CD4-positive, alpha-beta T cell treated with Interleukin-15 for 4 hours (primary cell): ENCODE measurements around the gene FBXO15.

Experiments
- DNase-seq: peaks from one replicate; pipeline ENCODE4 v3.0.0-alpha.2; 2020; ENCODE audit warnings: low spot score

The FBXO15 gene

DNA sequence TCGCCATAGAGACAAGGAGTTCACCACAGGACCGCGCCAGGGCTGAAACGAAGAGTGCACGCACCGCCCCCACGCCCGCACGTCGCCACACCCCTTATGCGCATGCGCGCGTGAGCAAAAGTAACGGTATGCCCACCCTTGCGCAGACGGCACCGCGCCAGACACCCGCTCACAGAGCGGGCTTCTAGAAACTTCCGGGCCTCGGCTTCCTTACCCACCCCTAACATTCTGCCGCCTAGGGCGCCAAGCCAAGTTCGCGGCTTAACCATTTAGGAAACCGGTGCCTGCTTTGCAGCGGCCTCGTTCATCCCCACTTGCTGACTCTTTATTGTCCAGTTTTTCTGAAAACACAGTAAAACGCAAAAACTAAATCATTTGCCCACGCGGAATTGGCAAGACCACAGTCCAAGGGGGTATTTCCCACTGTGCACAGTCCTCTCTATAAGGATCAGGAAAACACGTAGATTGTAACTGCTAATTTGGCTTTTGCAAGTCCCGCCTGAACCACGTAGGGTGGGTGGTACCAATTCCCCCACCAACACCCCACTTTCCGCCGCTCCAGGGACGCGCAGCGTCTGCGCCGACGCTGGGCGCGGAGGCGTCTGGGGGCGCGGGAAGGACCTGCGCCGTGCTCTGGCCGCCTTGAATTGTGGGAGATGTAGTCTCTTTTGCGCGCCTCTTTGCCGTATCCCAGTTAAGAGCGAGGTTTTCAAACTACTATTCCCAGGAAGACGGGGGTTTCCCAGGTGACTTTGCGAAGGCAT is at the start of gene FBXO15, which contains the start of gene TIMM21:
FBXO15 (minus strand) TSS at position 56 of the 764 bp plus-strand sequence; CDS start at position 7, 49 bp downstream.
TIMM21 (plus strand) TSS at position 745 of the 764 bp plus-strand sequence. CDS start 286 bp downstream, outside the sequence.
- peak; percentile 95 for DNase-seq

DNA sequence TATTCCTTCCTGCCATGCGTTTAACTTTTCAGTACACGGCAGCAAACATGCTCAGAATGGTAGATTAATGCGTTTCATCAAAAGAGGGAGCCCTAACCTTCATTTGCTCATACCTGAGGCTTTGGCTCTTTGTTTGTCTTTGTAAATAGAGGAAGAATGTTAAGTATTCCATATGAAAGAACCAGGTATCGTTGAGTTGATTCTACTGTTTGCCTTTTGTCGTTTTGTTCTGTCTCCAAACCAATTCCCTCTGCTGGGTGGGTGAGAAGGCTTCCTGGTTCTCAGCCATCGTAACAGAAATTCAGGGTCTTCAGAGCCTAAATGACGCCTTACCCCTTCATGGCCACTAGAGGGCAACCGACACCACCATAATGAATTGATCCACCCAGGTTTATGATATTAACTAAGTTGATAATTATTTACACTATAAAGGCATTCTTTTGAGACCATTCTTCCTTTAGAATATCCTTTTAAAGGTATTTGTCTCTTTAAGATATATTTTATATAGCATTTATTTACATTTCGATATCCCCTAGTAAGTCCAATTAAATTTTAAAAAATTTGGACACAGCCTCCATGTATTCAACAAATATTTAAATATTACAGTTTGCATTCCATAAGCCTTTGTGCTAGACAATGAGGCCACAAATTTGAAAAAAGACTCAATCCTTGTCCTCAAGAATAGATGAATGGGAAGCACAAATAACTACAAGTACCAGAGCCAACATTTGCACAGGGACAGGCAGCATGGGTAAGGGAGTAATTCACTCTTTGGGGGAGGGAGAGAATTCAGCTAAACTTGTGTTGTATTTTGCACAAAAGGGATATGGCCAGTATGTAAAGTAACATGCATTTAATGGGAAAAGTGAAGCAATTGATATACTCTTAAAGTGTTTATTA is 48.8 kb upstream of the FBXO15 start:
- DNase-seq, result peak; percentile 68

DNA sequence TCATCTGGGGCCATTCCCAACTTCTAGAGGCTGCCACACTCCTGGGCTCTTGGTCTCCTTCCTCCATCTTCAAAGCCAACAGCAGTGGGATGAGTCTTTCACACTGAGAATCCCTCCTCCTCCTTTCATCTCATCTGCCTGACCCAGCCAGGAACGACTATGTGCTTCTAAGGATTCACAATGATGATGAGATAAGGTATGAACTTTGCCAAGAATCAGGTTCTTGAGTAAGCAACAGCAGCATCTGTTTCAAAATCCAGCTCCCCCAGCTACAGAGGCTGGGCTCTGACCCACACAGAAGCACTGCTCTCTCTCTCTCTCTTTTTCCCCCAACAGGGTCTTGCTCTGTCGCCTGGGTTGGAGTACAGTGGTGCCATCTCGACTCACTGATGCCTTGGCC is 47.1 kb upstream of the FBXO15 start:
- no peak for DNase-seq

GRCh38 chr18:74191577-74191976 is 43.9 kb upstream of the FBXO15 start:
- no peak for DNase-seq

DNA sequence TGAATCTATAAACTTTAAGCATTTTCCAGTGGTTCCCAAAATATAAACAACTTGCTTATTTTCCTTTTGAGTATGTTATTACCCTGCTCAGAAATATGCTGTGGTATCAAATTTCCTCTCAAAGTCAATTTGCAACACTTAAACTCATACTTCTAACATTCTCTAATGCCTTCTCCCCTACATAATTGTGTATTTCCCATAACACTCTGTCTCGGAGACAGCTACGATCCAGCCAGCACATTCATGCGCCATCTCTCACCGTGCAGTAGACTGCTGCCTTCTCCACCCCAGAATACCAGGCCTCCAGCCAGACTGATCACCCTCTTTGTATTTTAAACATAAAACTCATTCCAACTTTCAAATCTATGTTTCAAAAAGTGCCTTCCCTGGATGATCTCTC is 42.5 kb upstream of the FBXO15 start:
- DNase-seq, result no peak

- no peak for DNase-seq
Measured at GRCh38 chr18:74186661-74187060, 39.0 kb upstream of the FBXO15 start.

- no peak for DNase-seq
Measured at GRCh38 chr18:74185860-74186259, 38.2 kb upstream of the FBXO15 start.

GRCh38 chr18:74184875-74185274 is 37.2 kb upstream of the FBXO15 start:
- no peak for DNase-seq

GRCh38 chr18:74183130-74183529 is 35.5 kb upstream of the FBXO15 start:
- no peak for DNase-seq

- no peak for DNase-seq
Measured at GRCh38 chr18:74182335-74182734, 34.7 kb upstream of the FBXO15 start.

GRCh38 chr18:74179623-74180199 is 32.1 kb upstream of the FBXO15 start:
- no peak for DNase-seq

DNA sequence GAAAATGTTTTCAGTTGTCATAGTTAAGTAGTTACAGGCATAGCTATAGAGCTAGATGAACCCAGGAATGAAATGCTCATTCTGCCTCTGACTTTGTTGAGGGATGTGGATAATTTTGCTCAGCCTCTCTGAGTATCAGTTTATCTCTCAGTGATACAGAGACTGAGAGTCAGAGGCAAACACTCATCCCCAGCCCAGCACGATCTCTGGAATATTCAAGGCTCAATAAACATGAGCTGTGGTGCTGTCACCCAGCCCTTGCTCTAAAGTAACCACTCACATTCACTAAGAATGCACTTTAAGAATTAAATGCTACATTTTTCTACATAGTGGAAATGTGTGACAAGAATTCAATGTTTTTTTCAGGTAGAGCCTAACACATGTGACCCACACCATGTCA is 31.2 kb upstream of the FBXO15 start:
- DNase-seq, result no peak

DNA sequence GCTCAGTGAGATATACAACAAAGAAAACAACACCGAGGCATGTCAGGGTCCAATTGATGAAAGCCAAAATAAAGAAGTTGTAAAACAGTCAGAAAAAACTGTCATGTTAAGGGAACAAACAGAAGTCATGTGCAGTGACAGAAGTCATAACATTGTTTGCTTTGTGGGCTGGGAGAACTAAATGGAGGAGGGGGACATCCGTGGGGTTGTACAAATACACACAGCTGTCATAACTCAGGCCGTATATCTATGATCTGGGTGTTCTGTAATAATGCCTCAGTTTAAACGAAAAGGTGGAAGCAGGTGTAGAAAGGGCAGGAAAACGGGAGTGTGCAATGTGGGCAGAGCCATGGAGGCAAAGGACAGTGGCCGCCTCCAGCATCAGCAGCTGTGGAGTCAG is 28.0 kb upstream of the FBXO15 start:
- DNase-seq, result no peak

GRCh38 chr18:74173434-74173750 is 25.8 kb upstream of the FBXO15 start:
- DNase-seq, result no peak

DNA sequence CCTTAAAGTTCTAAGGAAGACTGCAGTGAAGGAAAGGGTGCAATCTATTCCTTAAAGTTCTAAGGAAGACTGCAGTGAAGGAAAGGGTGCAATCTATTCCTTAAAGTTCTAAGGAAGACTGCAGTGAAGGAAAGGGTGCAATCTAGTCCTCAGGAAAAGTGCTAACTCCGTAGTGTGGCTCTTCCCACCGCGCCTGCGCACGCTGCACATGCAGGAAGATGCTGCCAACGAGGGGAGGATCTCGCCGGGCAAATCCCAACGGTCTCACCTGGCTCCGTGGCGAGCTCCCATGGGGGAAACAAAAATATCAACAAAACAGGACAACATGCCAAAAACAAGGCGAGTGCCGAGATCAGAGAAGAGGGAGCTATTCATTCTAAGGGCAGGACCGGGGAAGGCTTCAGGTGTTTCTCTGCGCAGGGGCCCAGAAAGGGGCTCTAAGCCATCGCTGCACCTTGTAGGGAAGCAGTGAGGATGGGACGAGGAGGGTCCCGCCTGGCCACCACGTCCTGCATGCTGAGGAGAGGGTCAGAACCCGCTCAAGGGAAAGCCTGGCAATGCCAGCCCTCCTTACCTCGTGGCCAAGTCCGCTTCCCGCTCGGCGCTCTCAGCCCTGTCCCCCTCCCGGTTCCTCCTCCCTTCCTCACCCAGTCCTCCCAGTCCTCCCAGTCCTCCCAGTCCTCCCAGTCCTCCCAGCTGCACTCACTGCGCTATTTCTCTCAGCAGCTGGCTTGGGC is 25.2 kb upstream of the FBXO15 start:
- no peak for DNase-seq

DNA sequence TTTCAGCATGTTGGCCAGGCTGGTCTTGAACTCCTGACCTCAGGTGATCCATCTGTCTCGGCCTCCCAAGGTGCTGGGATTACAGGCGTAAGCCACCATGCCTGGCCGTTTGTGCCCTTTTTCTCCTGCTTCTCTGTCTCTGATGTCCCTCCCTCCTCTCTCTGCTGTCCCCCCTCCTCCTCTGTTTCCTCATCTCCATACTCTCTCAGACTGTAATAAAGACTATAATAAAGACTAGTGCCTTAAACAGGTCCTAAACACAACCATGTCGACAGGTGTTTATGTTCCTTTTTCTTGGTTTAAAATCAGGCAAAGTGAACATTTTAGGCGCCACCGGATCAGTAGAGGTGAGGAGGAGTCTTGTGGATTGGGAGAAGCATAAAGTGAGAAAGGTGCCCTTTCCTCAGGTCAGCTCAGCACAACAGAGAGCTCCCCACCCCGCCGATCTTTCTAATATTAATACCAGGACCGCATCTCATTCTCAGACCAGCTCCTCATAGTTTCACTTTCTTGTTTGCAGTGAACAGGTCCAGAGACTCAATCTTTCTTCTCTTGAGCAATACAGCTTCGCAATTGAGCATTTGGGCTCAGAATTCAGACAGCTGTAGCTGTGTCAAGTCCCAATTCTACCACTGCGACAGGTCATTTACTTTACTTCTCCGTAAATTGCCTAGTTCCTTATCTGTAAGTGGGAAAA is 24.4 kb upstream of the FBXO15 start:
- no peak for DNase-seq

GRCh38 chr18:74166386-74166785 is 18.8 kb upstream of the FBXO15 start:
- no peak for DNase-seq

- DNase-seq, result no peak
Measured at GRCh38 chr18:74163019-74163660, 15.5 kb upstream of the FBXO15 start.

DNA sequence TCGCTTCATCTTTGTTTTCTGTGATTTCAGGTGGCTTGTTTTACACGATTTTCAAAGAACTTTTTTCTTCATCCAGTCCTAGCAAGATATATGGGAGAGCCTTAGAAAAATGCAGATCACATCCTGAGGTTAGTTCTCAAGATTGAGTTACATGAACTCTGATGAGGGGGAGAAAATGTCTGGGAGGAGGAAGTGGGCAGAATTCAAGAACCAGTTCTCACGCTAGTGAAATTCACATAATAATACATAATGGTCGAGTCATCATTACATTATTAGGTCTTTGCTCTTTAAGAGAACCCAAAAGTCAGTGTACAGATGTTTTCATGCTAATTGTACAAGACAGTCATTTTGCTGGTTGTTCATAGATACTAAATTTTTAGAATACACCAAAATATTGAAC is 7.6 kb upstream of the FBXO15 start:
- no peak for DNase-seq

DNA sequence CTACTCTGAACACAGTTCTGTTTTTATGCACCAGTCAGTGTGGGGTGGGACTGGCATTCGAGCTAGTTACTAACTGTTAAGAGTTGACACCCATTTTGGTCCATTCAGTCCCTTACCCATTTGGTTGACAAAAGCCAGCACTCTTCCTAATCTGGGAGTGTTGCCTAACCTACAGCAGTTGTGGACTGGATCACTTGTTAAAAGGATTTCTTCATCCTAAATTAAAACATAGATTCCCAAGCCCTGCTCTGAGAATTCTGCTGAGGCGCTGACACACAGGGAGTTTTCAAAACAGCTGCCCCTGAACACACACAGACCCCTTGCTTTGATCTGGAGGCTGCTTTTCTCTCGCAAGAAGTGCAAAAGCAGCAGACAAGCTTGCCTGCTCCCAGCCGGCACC is 7.1 kb upstream of the FBXO15 start:
- no peak for DNase-seq

GRCh38 chr18:74153793-74154192 is 6.2 kb upstream of the FBXO15 start:
- DNase-seq, result no peak
